CD8-positive, alpha-beta memory T cell (primary cell): Measurements from ENCODE around the gene EWSR1. TPM values are rescaled to one million over a fixed set of nuclear protein-coding genes. Genes with fewer than 3 reads are reported as not detected.
A peak's percentile ranks its signal among the peaks of the same experiment; 100 is the strongest.

Experiments used
- CTCF ChIA-PET: fragments of 350-600 bp; sonication (Branson Sonifier 250); formaldehyde crosslinking; loops from one replicate; lab custom pipeline; 2021; ENCODE audit warnings: antibody characterized with exemption; lab: Charles Lee
- POLR2A ChIA-PET: fragments of 350-600 bp; sonication (Branson Sonifier 250); formaldehyde crosslinking; loops from one replicate; lab custom pipeline; 2021; ENCODE audit warnings: antibody characterized with exemption; lab: Charles Lee
- DNase-seq, 5 donors: peaks; one replicate each; pipeline versions ENCODE4 v3.0.0 to v3.0.0-alpha.2; 2020 to 2022; ENCODE audit warnings: mixed read lengths in 1 of 5
- H3K27ac ChIP-seq: one replicate; pipeline ENCODE4 v1.7.0; 2013; ENCODE audit warnings: low read depth, mild to moderate bottlenecking, low read length, moderate library complexity
- H3K27me3 ChIP-seq: 2 replicates; pipeline ENCODE4 v1.7.0; 2013; ENCODE audit warnings: low read length, mild to moderate bottlenecking; ENCODE audit not compliant: insufficient read depth, poor library complexity, severe bottlenecking
- H3K36me3 ChIP-seq: 2 replicates; pipeline ENCODE4 v1.7.0; 2013; ENCODE audit warnings: mild to moderate bottlenecking, low read length, moderate library complexity; ENCODE audit not compliant: insufficient read depth
- H3K4me1 ChIP-seq: 2 replicates; pipeline ENCODE4 v1.7.0; 2013; ENCODE audit warnings: mild to moderate bottlenecking, low read length, moderate library complexity; ENCODE audit not compliant: insufficient read depth
- H3K4me3 ChIP-seq: 2 replicates; pipeline ENCODE4 v1.7.0; 2013; ENCODE audit warnings: mild to moderate bottlenecking, low read length
- H3K9me3 ChIP-seq: 2 replicates; pipeline ENCODE4 v1.7.0; 2013; ENCODE audit warnings: mild to moderate bottlenecking, low read length
- H3K27ac Mint-ChIP-seq, 8 donors: one replicate each; pipeline ENCODE4 v1.8.0; 2020 to 2021; ENCODE audit warnings: mixed read lengths in 8 of 8, mild to moderate bottlenecking in 6 of 8, inconsistent platforms in 3 of 8, moderate library complexity in 3 of 8
- H3K27me3 Mint-ChIP-seq, 2 donors: one replicate each; pipeline ENCODE4 v1.8.0; 2020 to 2021; ENCODE audit warnings: mixed read lengths in 2 of 2, mild to moderate bottlenecking in 1 of 2, moderate library complexity in 1 of 2
- H3K36me3 Mint-ChIP-seq, 3 donors: one replicate each; pipeline ENCODE4 v1.8.0; 2020 to 2021; ENCODE audit warnings: mixed read lengths in 3 of 3, inconsistent platforms in 1 of 3, mild to moderate bottlenecking in 1 of 3
- H3K4me1 Mint-ChIP-seq, 3 donors: one replicate each; pipeline ENCODE4 v1.8.0; 2020 to 2021; ENCODE audit warnings: mixed read lengths in 3 of 3, inconsistent platforms in 1 of 3, mild to moderate bottlenecking in 1 of 3
- H3K4me3 Mint-ChIP-seq, 7 donors: one replicate each; pipeline ENCODE4 v1.8.0; 2020 to 2021; ENCODE audit warnings: mixed read lengths in 7 of 7, mild to moderate bottlenecking in 6 of 7, moderate library complexity in 4 of 7, inconsistent platforms in 2 of 7
- H3K9me3 Mint-ChIP-seq, 5 donors: one replicate each; pipeline ENCODE4 v1.8.0; 2020 to 2022; ENCODE audit warnings: mixed read lengths in 5 of 5, mild to moderate bottlenecking in 3 of 5, moderate library complexity in 2 of 5, inconsistent platforms in 1 of 5
- polyA plus RNA-seq: library from polyadenylated mRNA; unstranded; fragments of 300-500 nt; fragmentation: Illumina TruSeq; gene quantifications from one replicate; pipeline ENCODE4 v1.2.3, GENCODE V29; 2021
- total RNA-seq, 2 experiments: library from RNA; stranded (reverse); gene quantifications; one replicate each; pipeline ENCODE4 v1.2.3, GENCODE V29; 2021

EWSR1 gene
- total and polyA plus RNA-seq, 3 experiments from 2014 or later: 219 to 327 (median 312) TPM

DNA sequence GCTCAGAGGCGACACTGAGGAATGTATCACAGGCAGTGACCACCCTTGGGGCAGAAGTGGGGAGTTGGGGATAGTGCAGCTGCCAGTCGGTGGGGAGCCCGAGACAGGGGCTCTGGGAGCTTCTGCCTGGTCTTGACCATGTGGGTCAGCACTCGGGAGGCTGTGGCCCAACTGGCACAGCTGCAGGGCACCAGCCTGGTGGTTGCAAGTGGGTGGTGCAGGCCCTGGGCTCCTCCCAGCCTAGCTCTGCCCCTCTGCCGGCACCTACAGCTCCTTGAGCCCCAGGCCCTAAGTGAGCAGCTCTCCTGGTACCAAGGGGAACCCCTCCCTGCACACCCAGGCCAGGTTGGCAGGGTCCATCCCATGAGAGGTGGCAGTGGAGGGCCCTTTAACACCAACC is 60.0 kb downstream of the EWSR1 start:
- POLR2A ChIA-PET: no interaction called here
- H3K27ac ChIP-seq: no peak overlapping the region
- Mint-ChIP-seq H3K27ac (no peak overlapping the region), H3K27me3 (peaks cover 0 to 1% of the 10 kb centered on the region in 2 donors), H3K4me3 (no peak overlapping the region), H3K9me3 (no peaks in the 10 kb centered on the region), H3K36me3 (peaks cover 0 to 57% (median 2%) of the 10 kb centered on the region in 3 donors), H3K4me1 (no peaks in the 10 kb centered on the region)
- H3K27me3 ChIP-seq: no peaks in the 10 kb centered on the region
- H3K4me1 ChIP-seq: no peaks in the 10 kb centered on the region
- DNase-seq: no peak
- CTCF ChIA-PET: no interaction called here
- no peak overlapping the region for H3K4me3 ChIP-seq
- H3K36me3 ChIP-seq: no peaks in the 10 kb centered on the region
- H3K9me3 ChIP-seq: no peaks in the 10 kb centered on the region

DNA sequence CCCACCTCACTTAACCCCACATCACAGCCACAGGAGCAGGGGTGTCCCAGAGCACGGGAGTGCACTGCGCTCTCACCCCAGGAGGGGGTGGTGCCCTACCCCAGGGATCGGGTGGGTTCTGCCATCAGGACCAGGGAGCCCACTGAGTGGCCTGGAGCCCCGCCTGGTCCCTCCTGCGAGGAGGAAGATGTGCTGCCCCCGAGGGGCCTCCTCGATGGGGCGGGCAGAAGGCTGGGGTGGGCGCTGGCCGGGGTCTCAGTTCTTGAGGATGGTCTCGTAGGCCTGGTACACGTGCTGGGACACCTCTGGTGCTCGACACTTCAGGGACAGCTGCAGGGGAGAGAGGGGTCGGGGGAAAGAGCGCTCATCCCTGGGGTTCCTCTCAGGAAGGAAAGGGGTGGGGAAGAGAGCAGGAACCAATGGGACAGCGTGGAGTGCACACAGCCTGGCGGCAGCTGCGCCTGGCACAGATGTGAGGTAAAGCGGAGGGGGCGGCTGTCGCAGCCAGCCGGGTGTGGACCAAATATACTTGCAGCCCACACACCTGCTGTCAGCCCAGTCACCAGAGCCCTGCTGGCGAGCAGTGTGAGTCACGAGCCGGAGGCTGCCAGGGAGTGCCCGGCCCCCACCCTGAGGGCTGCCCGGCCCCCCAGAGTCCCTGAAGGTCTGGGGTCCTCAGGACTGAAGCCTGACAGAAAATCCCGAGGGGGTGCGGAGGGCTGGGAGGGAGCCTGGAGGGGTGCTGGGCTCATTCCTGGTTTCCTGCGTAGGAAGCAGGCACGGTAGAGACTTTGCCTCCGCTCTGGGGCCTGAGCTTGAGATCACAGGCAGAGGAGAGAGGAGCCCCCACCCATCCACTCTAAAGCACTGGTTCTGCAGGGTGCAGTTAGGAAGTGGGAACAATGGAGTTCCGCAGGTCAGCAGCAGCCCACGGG is 60.8 kb downstream of the EWSR1 start:
- H3K9me3 Mint-ChIP-seq: no peaks in the 10 kb centered on the region
- Histone ChIP-seq H3K4me1 (no peaks in the 10 kb centered on the region), H3K36me3 (no peaks in the 10 kb centered on the region), H3K27me3 (no peaks in the 10 kb centered on the region), H3K27ac (no peak overlapping the region), H3K9me3 (no peaks in the 10 kb centered on the region), H3K4me3 (no peak overlapping the region)
- CTCF ChIA-PET: no interaction called here
- DNase-seq: no peak
- peak overlapping the region in 1 of 8 donors; percentile 48 for H3K27ac Mint-ChIP-seq
- no peaks in the 10 kb centered on the region for H3K4me1 Mint-ChIP-seq
- H3K4me3 Mint-ChIP-seq: no peak overlapping the region
- POLR2A ChIA-PET: no interaction called here
- peaks cover 0 to 64% (median 2%) of the 10 kb centered on the region in 3 donors for H3K36me3 Mint-ChIP-seq
- H3K27me3 Mint-ChIP-seq: peaks cover 0 to 1% of the 10 kb centered on the region in 2 donors

DNA sequence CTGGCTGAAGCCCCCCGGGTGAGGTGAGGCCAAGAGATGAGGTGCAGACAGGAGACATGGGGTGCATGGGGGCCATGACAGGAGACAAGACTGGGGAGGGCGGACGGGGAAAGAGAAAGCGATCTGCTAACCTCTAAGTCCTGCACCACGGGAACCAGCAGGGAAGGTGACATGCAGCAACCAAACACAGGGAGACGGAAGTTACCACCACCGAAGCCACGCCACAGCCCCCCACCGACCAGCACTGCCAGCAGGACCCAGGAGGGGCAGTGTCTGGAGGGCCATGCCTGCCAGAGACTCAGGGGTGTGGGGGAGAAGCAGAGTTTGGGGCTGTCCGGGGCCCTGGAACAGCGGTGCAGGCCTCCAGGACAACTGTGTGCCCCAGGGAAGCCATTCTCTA is 61.5 kb downstream of the EWSR1 start:
- H3K36me3 Mint-ChIP-seq: peaks cover 0 to 69% (median 3%) of the 10 kb centered on the region in 3 donors
- no peak overlapping the region for H3K27ac ChIP-seq
- H3K9me3 ChIP-seq: no peaks in the 10 kb centered on the region
- no peaks in the 10 kb centered on the region for H3K36me3 ChIP-seq
- CTCF ChIA-PET: no interaction called here
- H3K4me3 Mint-ChIP-seq: no peak overlapping the region
- H3K27me3 ChIP-seq: no peaks in the 10 kb centered on the region
- H3K9me3 Mint-ChIP-seq: no peaks in the 10 kb centered on the region
- H3K4me1 ChIP-seq: no peaks in the 10 kb centered on the region
- H3K27ac Mint-ChIP-seq: peak overlapping the region in 3 of 8 donors; percentile 12 to 48 (median 32)
- peaks cover 0 to 1% of the 10 kb centered on the region in 2 donors for H3K27me3 Mint-ChIP-seq
- H3K4me3 ChIP-seq: no peak overlapping the region
- no peaks in the 10 kb centered on the region for H3K4me1 Mint-ChIP-seq
- DNase-seq: no peak
- POLR2A ChIA-PET: no interaction called here

DNA sequence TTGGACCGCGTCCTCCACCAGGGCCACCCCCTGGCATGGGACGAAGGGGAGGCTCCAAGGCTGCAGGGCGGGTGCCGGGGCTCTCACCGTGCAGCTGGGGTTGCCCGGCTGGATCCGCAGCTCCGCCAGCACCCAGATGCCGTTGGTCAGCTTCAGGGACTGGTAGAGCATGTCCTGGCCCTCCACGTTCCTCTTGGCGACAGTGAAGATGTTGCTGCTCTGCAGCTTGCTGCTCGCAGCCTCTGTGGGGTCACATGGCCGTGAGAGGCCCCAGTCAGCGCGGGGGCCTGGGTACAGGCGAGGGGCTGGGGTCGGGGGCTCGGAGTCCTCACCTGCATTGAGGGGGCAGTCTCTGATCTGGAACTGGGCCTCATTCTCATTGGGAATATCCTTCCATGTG is 62.2 kb downstream of the EWSR1 start:
- Histone ChIP-seq H3K36me3 (no peaks in the 10 kb centered on the region), H3K4me3 (no peak overlapping the region), H3K4me1 (no peaks in the 10 kb centered on the region), H3K27me3 (no peaks in the 10 kb centered on the region), H3K9me3 (no peaks in the 10 kb centered on the region), H3K27ac (no peak overlapping the region)
- H3K4me1 Mint-ChIP-seq: no peaks in the 10 kb centered on the region
- CTCF ChIA-PET: no interaction called here
- peaks cover 0 to 77% (median 3%) of the 10 kb centered on the region in 3 donors for H3K36me3 Mint-ChIP-seq
- no peaks in the 10 kb centered on the region for H3K9me3 Mint-ChIP-seq
- DNase-seq: no peak
- peaks cover 0 to 1% of the 10 kb centered on the region in 2 donors for H3K27me3 Mint-ChIP-seq
- POLR2A ChIA-PET: no interaction called here
- no peak overlapping the region for H3K4me3 Mint-ChIP-seq
- H3K27ac Mint-ChIP-seq: no peak overlapping the region

DNA sequence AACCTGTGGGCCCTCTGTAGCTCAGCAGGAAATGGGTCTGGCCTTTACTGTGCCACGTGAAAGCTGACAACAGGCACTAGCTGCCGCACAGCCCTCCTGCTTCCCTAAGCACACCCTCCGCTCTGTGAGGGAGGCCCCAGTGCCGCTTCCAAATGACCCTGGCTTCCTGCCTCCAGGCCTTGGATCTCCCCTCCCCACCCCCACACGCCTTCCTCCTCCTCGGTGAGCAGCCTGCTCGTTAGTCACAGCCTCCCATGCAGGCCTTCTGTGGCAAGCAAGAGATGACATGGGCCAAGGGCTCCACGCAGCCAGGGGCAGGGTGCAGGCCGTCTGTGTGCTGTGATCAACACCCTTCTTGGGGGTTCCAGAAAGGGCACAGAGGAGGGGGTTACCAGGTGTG is 62.7 kb downstream of the EWSR1 start:
- Histone ChIP-seq H3K9me3 (no peaks in the 10 kb centered on the region), H3K4me3 (no peak overlapping the region), H3K27ac (no peak overlapping the region), H3K27me3 (no peaks in the 10 kb centered on the region), H3K4me1 (no peaks in the 10 kb centered on the region), H3K36me3 (no peaks in the 10 kb centered on the region)
- H3K4me1 Mint-ChIP-seq: no peaks in the 10 kb centered on the region
- POLR2A ChIA-PET: no interaction called here
- peaks cover 0 to 1% of the 10 kb centered on the region in 2 donors for H3K27me3 Mint-ChIP-seq
- H3K27ac Mint-ChIP-seq: no peak overlapping the region
- peaks cover 0 to 80% (median 3%) of the 10 kb centered on the region in 3 donors for H3K36me3 Mint-ChIP-seq
- H3K9me3 Mint-ChIP-seq: no peaks in the 10 kb centered on the region
- DNase-seq: no peak
- CTCF ChIA-PET: no interaction called here
- no peak overlapping the region for H3K4me3 Mint-ChIP-seq

DNA sequence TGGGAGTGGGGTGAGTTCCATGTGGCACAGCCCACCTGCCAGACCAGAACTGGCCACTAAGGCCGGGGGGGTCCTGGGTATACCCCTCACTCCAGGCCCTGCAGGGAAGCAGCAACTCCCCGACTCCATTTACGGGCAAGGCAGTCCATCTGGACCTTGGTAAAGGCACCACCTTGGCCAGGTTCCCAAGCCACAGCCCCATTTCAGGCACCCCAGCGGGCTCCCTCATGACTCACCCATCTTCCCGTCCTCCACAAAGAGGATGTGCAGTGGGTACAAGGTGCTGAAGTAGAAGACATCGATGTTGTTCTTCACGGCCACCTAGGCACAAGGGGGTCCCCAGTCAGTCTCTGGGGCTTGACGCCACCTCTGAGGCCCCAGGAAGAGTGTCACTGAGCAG is 63.1 kb downstream of the EWSR1 start:
- H3K36me3 Mint-ChIP-seq: peaks cover 0 to 84% (median 3%) of the 10 kb centered on the region in 3 donors
- DNase-seq: no peak
- CTCF ChIA-PET: no interaction called here
- no peak overlapping the region for H3K4me3 Mint-ChIP-seq
- H3K27me3 Mint-ChIP-seq: peaks cover 0 to 1% of the 10 kb centered on the region in 2 donors
- no peaks in the 10 kb centered on the region for H3K9me3 Mint-ChIP-seq
- no peaks in the 10 kb centered on the region for H3K4me1 Mint-ChIP-seq
- no peaks in the 10 kb centered on the region for H3K27me3 ChIP-seq
- no peak overlapping the region for H3K4me3 ChIP-seq
- H3K4me1 ChIP-seq: no peaks in the 10 kb centered on the region
- POLR2A ChIA-PET: no interaction called here
- no peak overlapping the region for H3K27ac Mint-ChIP-seq
- H3K27ac ChIP-seq: no peak overlapping the region
- no peaks in the 10 kb centered on the region for H3K36me3 ChIP-seq
- H3K9me3 ChIP-seq: no peaks in the 10 kb centered on the region

DNA sequence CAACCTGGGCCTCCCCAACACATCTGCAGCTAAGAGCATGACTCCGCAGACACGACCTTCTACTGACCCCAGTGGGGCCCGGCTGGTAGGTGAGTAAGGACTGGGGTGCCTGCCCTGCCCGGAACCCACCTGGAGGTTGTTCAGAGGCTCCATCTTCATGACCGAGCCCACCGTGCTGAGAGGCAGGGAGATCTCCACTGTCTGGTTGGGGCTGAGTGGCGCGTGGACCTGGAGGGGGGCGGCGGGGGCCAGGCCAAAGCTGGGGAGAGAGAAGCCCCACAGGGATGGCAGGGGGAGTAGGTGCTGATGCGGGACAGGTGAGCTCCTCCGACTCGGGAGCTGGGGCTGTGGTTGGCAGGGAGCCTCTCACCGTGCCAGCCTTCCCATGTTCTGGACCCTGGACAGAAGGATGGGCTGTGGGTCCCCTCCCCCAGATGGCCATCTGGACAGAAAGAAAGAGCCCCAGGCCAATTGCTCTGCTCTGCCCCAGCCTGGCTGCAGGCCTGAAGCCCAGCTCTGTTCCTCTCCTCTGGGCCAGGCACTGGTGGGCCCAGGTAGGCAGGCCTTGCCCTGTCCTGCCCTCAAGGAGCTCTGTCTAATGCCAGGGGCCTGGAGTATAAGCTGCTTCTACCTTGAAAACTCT is 63.7 kb downstream of the EWSR1 start:
- H3K9me3 Mint-ChIP-seq: no peaks in the 10 kb centered on the region
- no peaks in the 10 kb centered on the region for H3K4me1 ChIP-seq
- H3K27me3 ChIP-seq: no peaks in the 10 kb centered on the region
- POLR2A ChIA-PET: no interaction called here
- H3K27ac Mint-ChIP-seq: peak overlapping the region in 1 of 8 donors; percentile 77
- peaks cover 0 to 1% of the 10 kb centered on the region in 2 donors for H3K27me3 Mint-ChIP-seq
- no peaks in the 10 kb centered on the region for H3K9me3 ChIP-seq
- H3K4me3 Mint-ChIP-seq: no peak overlapping the region
- no peak overlapping the region for H3K4me3 ChIP-seq
- CTCF ChIA-PET: no interaction called here
- H3K36me3 Mint-ChIP-seq: peaks cover 0 to 84% (median 3%) of the 10 kb centered on the region in 3 donors
- DNase-seq: no peak
- no peak overlapping the region for H3K27ac ChIP-seq
- H3K36me3 ChIP-seq: no peaks in the 10 kb centered on the region
- H3K4me1 Mint-ChIP-seq: no peaks in the 10 kb centered on the region

DNA sequence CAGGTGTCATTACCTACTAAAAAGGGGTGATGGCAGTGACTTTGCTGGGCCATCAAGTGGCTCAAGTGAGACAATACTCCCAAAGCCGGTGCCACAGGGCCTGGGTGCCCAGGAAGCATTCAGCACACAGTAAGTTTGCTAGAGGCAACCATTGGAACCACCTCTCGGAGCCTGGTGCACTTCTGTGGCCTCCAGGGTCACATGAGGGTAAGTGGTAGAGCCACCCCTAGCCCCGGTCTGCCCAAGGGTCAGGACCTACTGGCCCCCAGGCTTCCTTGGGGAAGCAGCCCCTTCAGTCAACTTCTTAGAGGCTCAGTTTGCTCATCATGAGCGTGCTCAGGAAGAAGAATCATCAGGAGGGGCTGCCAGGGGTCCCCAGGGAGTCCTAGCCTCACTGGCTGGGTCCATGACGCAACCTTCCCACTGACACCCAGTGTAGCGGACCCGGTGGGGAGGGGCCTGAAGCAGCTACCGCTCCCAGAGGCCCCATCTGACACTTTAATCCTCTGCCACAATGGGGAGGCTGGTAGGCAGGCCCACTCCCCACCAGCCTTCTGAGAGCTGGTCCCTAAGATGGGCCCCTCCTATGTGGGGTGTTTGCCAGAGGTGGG is 64.9 kb downstream of the EWSR1 start:
- no peak for DNase-seq
- Histone ChIP-seq H3K9me3 (no peaks in the 10 kb centered on the region), H3K27me3 (no peaks in the 10 kb centered on the region), H3K27ac (no peak overlapping the region), H3K4me1 (no peaks in the 10 kb centered on the region), H3K36me3 (peaks cover 3% of the 10 kb centered on the region), H3K4me3 (no peak overlapping the region)
- H3K4me3 Mint-ChIP-seq: no peak overlapping the region
- ChIA-PET CTCF (no interaction called here), POLR2A (no interaction called here)
- H3K27ac Mint-ChIP-seq: no peak overlapping the region
- H3K9me3 Mint-ChIP-seq: no peaks in the 10 kb centered on the region
- H3K36me3 Mint-ChIP-seq: peaks cover 0 to 87% (median 7%) of the 10 kb centered on the region in 3 donors
- no peaks in the 10 kb centered on the region for H3K4me1 Mint-ChIP-seq
- peaks cover 0 to 1% of the 10 kb centered on the region in 2 donors for H3K27me3 Mint-ChIP-seq
